NK-92 treated with Interleukin-12 subunit alpha and Interleukin-12 subunit beta, amount 100 ng/mL, for 24 hours (cell line): Measurements from ENCODE around the gene CD2AP.

Source experiments
- DNase-seq: peaks from one replicate; lab custom pipeline; 2025; lab: John Stamatoyannopoulos, UW

CD2AP gene

DNA sequence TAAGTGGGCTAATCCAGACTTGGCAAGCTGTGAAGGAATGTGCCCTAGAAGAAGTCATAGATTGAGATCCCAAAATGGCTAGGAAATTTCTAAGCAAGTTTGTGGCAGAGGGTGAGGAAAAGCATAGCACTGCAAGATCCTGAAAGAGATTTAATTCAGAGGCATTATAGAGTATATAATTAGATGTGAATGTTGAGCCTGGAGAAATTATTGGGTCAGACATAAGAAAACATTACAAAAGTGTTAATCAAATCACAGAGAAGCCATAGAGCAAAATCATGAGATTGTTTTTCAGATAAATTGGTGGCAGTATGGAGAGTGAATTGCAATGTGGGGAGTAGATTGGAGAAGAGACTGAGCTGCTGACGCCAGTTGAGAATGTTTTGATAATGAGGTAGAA, 90.0 kb downstream of the CD2AP start:
- no peak for DNase-seq

DNA sequence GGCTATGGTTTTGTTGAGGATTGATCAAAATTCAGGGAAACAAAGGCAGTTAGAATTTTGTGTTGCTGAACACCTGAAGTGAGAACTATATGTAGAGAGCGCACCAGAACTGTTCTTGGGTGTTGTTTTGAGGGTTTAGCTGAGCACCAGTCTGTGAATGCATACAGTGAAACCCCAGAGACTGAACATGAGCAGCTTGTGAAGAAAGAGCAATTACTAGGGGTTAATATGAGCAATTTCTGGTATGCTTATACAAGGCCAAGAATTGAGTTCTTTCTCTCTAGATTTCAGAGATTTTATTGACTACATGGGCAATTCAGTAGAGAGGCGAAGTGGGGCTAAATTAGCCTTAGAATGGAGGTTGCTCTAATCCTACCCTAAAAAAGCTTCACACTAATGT, 93.9 kb downstream of the CD2AP start:
- no peak for DNase-seq

DNA sequence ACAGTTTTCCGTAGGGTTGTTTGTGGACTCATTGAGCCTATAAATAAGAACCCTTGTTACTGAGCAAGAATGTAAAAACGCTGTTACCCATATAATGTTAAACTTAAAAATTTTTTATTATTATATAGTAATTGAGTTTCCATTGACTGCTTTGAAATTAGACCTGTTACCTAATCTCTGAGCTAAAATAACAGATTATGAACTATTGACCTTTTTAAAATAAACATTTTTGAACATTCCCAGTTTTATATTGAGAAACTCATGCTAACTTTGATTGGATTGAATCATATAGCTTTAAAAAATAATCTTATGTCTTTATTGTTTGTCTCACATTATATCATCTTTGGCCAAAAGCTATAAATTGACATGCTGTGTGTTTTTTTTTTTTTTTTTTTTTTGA, 95.5 kb downstream of the CD2AP start:
- DNase-seq = no peak

DNA sequence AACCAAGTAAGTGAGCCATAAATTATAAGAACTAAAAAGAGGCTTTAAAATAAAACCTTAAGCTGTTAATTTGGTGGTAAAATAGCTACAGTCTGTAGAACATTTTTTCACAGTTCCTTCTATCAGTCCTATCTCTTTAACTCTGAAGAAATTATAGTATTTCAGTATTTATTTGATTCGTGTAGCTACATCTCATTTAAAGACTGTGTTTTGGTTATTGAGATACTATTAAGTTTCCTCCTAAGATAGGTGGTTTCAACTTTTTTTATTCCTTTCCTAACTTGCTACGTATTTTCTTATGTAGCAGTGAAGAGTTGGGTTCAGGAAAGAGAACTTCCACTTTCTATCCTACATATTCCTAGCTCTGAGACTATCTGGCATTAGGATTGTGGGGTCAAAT, 97.2 kb downstream of the CD2AP start:
- DNase-seq = no peak

DNA sequence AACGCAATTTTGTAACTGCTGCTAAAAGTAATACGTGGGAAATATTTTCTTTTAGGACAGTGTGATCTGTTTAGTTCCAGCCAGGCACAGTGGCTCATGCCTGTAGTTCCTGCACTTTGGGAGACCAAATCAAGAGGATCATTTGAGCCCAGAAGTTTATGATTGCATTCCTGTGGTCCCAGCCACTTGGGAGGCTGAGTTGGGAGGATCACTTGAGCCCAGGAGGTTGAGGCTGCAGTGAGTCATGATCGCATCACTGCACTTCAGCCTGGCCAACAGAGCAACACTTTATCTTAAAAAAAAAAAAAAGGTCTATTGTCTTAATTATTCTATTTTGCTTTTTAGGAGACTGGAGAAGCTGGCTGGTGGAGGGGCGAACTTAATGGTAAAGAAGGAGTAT, 101.5 kb downstream of the CD2AP start:
- DNase-seq = no peak

DNA sequence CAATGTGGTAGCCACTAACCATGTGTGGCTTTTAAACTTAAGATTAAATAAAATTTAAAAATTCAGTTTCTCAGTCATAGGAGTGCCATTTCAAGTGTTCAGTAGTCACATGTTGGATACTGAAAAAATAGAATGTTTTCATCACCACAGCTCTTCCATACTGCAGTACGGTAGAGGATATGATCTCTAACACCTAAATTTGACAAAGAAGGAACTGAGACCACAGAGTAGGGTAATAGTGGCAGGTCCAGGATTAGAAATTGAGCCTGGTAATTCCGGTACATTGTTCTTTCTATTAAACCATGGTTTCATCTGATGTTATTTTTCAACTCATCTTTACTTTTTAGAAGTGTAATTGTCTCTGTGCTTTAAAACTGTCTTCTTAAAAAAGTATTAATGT, 104.0 kb downstream of the CD2AP start:
- no peak for DNase-seq

DNA sequence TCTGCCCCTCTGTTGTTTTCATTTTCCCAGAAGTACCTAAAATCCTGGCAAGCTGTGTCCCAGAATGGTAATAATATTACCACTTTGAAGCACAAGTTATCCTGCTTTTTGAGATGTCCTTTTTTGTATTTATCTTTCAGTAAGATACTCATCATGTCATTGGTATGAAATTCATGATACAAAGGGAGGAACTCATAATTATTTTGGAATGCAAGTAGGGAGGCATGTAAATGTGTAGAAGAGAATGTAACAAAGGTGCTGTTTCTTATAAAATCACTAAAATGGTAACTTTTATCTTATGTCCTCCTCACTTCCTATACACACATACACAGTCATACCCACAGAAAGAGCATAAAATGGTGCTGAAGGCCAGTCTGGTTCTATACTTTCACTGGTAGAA, 109.9 kb downstream of the CD2AP start:
- no peak for DNase-seq

DNA sequence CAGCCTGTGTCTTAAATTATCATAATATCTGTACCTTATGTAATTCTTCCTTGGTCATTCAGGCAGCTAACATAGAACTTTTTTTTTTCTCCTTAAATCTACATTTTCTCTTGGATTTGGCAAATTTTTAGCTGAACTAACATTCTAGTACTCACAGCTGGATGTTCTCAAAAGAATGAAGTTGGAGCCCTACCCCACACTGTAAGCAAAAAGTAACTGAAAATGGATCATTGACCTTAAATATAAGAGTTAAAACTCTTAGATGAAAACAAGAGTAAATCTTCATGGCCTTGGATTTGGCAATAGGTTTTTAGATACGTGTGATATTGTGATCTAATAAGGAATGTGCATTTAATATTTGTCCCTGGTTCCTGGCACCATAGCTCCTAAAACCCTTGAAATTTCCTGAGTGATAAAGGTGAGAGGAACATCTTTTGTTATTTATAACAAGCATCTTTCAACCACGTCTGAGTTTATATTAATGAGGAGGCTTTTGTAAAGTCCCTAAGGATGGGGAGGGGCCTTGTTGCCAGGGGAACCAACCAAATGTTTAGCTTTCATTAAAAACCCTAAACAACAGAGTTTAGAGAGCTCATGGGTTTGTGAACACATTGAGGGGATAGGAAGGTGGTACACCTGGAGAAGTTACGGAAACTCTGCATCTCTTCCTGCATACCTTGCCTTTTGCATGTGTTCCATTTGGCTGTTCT, 114.7 kb downstream of the CD2AP start:
- no peak for DNase-seq

DNA sequence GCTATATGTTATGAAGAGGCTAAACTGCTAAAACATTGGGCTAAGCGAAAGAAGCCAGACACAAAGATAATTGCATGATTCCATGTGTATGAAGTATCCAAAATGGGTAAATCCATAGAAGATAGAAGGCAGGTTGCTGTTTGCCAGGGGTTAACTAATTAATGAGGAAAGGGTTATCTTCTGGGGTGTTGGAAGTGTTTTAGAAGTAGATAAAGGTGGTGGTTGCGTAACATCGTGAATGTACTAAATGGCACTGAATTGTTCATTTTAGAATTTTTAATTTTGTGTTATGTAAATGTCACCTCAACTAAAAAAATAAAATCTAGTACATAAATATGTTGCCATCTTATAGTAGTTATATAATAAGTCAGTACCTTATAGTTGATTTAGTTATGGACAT, 116.4 kb downstream of the CD2AP start:
- DNase-seq = no peak

DNA sequence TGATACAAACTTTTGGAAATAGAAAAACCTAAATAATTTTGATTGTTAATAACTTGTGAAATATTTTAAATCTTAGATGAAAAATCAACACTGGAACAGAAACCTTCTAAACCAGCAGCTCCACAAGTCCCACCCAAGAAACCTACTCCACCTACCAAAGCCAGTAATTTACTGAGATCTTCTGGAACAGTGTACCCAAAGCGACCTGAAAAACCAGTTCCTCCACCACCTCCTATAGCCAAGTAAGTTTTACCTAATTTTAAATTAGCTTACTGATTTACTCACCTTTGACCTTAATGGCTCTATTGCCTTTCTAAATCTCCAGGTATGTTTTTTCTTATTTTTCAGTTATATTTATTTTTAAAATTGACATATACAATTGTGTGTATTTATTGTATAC, 118.2 kb downstream of the CD2AP start:
- no peak for DNase-seq

DNA sequence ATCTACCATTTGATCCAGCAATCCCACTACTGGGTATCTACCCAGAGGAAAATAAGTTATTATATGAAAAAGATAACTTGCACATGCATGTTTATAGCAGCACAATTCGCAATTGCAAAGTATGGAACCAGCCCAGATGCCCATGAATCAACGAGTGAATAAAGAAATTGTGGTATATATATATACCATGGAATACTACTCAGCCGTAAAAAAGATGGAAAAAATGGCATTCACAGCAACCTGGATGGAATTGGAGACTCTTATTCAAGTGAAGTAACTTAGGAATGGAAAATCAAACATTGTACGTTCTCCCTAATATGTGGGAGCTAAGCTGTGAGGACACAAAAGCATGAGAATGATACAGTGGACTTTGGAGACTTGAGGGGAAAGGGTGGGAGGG, 120.8 kb downstream of the CD2AP start:
- DNase-seq = no peak

DNA sequence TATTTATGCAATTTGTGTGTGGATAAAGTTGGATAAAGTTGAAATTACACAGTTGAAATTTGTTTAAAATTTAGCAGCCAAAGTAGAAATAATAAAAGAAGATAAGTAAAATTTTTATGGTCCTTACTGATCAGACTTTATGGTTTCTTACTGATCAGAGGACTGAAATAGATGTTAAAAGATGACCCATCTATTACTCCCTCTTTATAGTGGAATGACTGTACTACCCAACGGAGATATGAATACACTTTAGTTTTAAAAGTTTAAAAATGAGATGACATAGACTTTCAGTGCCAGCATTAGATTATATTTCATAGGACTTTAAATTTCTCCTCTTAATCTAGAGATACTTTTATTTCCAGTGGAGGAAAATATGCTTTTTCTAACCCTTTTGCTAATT, 121.9 kb downstream of the CD2AP start:
- no peak for DNase-seq

DNA sequence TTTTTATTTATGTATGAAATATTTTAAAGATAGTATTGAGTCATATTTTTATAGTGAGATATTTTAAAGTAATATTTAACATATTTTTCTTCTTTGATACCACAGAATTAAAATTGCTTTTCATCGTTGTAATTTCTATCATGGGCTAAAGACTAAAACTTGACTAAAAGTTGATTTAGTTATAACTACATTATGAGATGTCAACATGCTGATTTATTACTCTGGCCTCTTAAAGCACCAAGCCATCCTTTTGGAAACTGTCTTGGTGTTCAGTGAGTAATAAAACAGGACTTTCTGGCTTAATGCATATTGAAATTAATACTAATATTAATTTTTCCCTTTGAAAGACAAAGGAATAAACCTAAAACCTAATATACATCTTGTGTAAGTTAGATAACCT, 125.6 kb downstream of the CD2AP start:
- DNase-seq = no peak

DNA sequence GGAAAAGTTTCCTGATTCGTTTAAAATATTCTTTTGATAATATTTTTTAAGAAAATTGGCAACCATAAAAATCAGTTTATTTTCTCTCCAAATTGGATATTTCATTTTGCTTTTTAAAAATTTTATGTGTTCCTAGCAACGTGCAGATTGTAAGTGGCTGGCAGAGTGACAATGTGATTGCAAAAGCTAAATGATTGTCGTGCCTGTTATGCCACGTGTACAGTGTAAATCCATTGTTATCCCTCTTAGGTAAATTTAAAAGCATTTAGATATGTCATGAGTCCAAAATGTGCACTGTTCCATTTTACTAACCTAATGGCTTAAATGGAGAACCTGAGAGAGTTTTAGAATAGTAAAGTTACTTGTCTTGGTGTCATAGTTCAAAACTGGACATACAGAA, 126.4 kb downstream of the CD2AP start:
- no peak for DNase-seq

DNA sequence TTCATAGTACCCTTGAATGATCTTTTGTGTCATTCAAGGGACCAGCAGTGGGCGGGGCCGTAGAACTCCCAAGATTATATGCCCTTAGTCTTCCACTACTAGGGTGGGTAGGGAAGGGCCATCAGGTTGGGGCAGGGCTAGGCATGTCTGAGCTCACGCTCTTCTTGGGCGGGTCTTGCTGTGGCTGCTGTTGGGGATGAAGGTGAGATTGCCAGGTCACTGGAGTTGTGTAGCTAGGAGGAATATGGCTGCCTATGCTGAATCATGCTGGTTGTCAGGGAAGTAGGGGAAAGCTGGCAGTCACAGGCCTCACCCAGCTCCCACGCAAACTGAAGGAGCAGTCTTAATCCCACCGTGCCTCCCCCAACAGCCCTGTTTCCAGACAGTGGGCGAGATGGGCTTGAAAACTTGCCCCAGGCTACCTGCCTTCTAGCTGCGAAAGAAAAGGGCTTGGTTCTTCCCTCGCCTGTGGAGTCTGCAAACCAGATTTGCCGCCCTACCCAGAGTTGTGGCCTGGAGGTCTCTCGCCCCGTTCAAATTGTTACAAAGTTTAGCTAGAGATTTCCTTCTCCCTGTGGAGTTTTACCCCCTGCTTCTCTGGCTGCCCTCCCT, 144.4 kb downstream of the CD2AP start:
- no peak for DNase-seq

DNA sequence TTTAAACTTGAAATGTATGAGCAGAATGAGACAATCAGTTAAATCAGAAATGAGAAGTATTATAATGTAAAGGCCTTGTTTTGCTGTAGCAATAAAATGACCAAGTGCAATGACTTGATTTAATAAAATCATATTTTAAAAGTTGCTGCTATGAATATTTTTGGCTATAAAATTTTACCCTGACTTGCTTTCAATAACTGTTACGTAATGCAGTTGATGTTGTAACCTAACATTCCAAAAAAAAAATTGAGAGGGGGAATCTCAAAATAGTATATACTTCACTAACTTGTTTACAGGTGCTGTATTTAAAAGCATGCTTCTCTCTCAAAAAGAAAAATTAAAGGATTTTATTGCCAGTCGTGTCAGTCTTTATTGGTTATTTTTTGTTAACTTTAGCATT, 149.2 kb downstream of the CD2AP start:
- no peak for DNase-seq

DNA sequence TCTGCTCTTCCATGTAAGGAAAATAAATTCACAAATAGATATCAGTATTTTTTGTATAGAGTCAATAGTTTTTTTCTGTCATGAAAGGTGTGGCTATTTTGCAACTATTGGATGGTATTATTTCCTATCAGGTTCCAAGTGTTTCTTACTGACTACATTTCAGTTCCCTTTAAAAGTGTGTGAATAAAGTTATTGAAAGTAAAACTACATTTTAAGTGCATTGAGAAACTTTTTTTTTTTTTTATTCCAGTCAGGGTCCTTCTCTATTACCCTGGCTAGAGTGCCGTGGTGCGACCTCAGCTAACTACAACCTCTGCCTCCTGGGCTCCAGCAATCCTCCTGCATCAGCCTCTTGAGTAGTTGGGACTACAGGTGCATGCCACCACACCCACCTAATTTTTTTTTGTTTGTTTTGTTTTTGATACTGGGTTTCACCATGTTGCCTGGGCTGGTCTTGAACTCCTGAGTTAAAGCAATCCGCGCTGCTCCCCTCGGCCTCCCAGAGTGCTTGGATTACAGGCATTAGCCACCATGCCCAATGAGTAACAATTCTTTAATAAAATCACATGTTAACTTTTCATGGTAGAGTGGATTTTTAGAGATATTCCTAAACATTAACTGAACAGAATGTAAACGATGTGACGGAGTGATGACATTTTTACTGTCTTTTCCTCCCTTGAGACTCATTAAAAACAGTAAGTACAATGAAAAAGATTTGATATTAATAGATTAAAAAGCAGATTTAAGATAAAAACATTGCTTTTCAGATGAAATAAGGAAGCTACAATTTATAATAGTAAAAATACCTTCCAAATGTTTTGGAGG, 151.1 kb downstream of the CD2AP start:
- no peak for DNase-seq

DNA sequence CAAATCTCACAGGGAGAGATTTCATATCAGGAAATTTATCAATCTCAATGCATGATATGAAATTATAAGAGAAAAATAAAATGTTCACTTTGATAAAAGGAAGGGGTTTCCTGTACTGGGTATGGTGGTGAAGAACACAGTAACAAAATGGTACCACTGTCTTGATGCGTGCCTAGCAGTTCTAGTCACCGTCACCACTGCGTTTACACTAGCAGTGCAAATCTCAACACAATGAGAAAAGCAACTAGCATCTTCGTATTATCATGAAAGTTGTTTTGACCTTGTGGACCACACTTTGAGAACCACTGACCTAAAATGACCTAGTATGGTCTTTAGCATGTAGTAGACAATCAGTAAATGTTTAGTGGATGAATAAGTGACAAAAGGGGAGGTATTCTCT, 152.4 kb downstream of the CD2AP start:
- DNase-seq = no peak

DNA sequence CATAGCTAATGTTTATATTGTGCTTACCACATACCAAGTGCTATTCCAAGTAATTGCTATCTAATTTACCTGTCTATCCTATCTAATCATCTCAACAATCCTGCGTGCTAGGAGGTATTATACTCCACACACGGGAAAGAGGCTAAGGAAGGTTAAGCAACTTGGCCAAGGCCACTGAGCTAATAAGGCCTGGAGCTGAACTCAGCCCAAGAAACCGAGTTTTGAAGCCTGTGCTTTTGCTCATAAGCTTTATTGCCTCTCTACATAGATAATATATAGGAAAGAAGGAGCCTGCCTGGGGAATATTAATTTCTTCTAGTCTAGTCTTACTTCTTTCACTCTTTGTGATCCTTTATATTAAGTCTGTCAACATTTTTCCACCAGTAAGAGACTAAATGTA, 153.0 kb downstream of the CD2AP start:
- no peak for DNase-seq

DNA sequence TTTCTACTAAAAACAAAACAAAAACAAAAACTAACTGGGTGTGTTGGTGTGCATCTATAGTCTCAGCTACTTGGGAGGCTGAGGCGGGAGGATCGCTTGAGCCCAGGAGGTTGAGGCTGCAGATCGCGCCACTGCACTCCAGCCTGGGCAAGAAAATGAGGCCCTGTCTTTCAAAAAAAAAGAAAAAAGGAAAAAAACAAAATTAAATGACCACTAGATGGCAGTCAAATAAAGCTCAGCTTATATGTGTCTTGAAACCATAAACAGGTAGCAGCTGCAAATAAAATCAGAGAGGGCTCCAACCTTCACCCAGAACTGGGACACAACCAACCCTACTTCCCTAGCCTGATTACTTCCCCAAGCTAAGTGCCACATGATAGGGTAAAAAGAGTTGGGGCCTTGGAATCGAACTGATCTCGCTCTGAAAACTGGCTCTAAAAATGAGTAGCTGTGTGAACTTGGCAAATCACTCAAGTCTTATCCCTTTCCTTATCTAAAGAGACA, 153.7 kb downstream of the CD2AP start:
- DNase-seq = no peak

DNA sequence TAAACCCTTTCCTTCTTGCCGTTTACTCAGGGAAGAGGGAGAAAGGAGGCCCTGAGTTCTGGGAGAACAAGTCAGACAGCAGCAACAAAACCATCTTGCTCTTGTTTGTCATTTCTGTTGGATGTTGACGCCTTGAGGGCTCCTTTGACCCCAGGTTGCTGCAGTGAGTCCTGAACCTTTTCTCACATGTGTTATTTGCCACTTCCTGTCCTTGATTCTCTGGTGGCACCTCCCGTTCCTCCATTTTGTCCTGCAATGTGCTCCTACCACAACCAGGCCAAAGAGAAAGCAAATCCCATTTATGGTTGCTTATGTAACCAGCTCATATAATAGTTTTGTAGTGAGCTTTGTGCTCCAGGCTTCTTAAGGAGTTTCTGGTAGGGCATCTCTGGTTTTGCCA, 154.2 kb downstream of the CD2AP start:
- no peak for DNase-seq

DNA sequence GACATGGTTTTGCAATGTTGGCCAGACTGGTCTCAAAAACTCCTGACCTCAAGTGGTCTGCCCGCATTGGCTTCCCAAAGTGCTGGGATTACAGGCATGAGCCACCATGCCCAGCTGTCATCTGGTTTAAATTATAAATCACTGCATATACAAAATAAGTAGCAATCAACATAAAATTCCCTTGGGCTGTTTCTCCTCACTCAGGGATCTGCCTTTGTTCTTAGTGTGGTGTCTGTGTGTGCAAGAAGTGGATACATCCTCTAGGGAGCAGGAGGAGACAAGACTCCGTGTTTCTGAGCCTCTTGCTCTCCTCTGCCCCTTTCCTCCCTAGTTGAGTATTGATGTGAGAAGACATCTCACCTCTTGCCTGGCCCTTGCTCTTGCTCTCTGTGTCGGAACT, 155.6 kb downstream of the CD2AP start:
- DNase-seq = no peak
